SK-N-SH (cell line): Measurements from ENCODE around the gene CHRNB2. TPM values are rescaled to one million over a fixed set of nuclear protein-coding genes. Genes with fewer than 3 reads are reported as not detected.

Experiments
- CTCF ChIA-PET: fragments of 300-600, 350-600 bp; formaldehyde crosslinking; extraction: SDS; loops from one replicate; lab custom pipeline; 2021; lab: Yijun Ruan, JAX
- POLR2A ChIA-PET: fragments of 350-600 bp; sonication (Branson Sonifier 250); formaldehyde crosslinking; extraction: SDS; loops from one replicate; lab custom pipeline; 2020; ENCODE audit warnings: antibody characterized with exemption, inconsistent platforms; lab: Yijun Ruan, JAX
- DNase-seq: peaks from one replicate; pipeline ENCODE4 v3.0.0; 2012
- H2AFZ ChIP-seq: fragments of 200-600 bp; sonication (generic); 2 replicates; pipeline ENCODE4 v1.8.1; 2016; ENCODE audit warnings: antibody characterized with exemption, mild to moderate bottlenecking, low read depth
- H3F3A ChIP-seq: fragments of 200-600 bp; sonication (generic); replicated peaks from 2 replicates; pipeline ENCODE3; 2016; ENCODE audit warnings: antibody characterized with exemption, mild to moderate bottlenecking; ENCODE audit not compliant: insufficient read depth
- H3K27ac ChIP-seq, 2 experiments: fragments of 200-500 bp in 1 of 2; fragments of 200-600 bp in 1 of 2; sonication (Bioruptor generic) in 1 of 2; sonication (generic), shearing (Covaris generic) in 1 of 2; 2 replicates each; pipeline versions ENCODE4 v1.5.1 to v1.6.1; 2014 to 2016; ENCODE audit warnings: low read depth in 2 of 2, inconsistent platforms in 1 of 2, low read length in 1 of 2, mild to moderate bottlenecking in 1 of 2, mixed read lengths in 1 of 2
- H3K27me3 ChIP-seq: fragments of 200-600 bp; sonication (generic), shearing (Covaris generic); 2 replicates; pipeline ENCODE4 v1.6.1; 2016; ENCODE audit warnings: mixed run types; ENCODE audit not compliant: insufficient read depth
- H3K36me3 ChIP-seq, 2 experiments: fragments of 200-500 bp in 1 of 2; fragments of 200-600 bp in 1 of 2; sonication (Bioruptor generic) in 1 of 2; sonication (generic) in 1 of 2; replicated peaks in 1 of 2; 2 replicates each; pipeline versions ENCODE3 to v1.5.1; 2014 to 2016; ENCODE audit warnings: low read length in 1 of 2, mild to moderate bottlenecking in 1 of 2; ENCODE audit not compliant: insufficient read depth in 2 of 2, control insufficient read depth in 1 of 2
- H3K4me1 ChIP-seq, 2 experiments: fragments of 200-500 bp in 1 of 2; fragments of 200-600 bp in 1 of 2; sonication (Bioruptor generic) in 1 of 2; sonication (generic), shearing (Covaris generic) in 1 of 2; 2 replicates each; pipeline versions ENCODE4 v1.5.1 to v1.6.1; 2014 to 2016; ENCODE audit warnings: low read depth in 1 of 2, low read length in 1 of 2, mixed run types in 1 of 2; ENCODE audit not compliant: insufficient read depth in 2 of 2, control insufficient read depth in 1 of 2
- H3K4me2 ChIP-seq: fragments of 200-600 bp; sonication (generic), shearing (Covaris generic); 2 replicates; pipeline ENCODE4 v1.6.1; 2017; ENCODE audit warnings: mixed run types
- H3K4me3 ChIP-seq, 2 experiments: fragments of 200-500 bp in 1 of 2; fragments of 200-600 bp in 1 of 2; sonication (Bioruptor generic) in 1 of 2; sonication (generic), shearing (Covaris generic) in 1 of 2; 2 replicates each; pipeline versions ENCODE4 v1.5.1 to v1.8.1; 2014 to 2016; ENCODE audit warnings: low read depth in 2 of 2, inconsistent platforms in 1 of 2, low read length in 1 of 2, mild to moderate bottlenecking in 1 of 2, mixed read lengths in 1 of 2, moderate library complexity in 1 of 2
- H3K79me2 ChIP-seq: fragments of 200-600 bp; sonication (generic); 2 replicates; pipeline ENCODE4 v1.8.1; 2017; ENCODE audit warnings: mild to moderate bottlenecking; ENCODE audit not compliant: insufficient read depth
- H3K9ac ChIP-seq: fragments of 200-600 bp; sonication (generic); 2 replicates; pipeline ENCODE4 v1.6.1; 2017; ENCODE audit warnings: mixed run types
- H3K9me2 ChIP-seq: fragments of 200-600 bp; sonication (generic); 2 replicates; pipeline ENCODE4 v1.6.1; 2017; ENCODE audit warnings: mixed run types
- H3K9me3 ChIP-seq: fragments of 200-600 bp; sonication (generic); 2 replicates; pipeline ENCODE4 v1.6.1; 2017; ENCODE audit warnings: mixed run types, mild to moderate bottlenecking, moderate library complexity
- H4K20me1 ChIP-seq: fragments of 200-600 bp; sonication (generic); 2 replicates; pipeline ENCODE4 v1.6.1; 2017; ENCODE audit warnings: mild to moderate bottlenecking, mixed run types; ENCODE audit not compliant: insufficient read depth
- CTCF ChIP-seq: fragments of 200-600 bp; sonication (generic); IDR thresholded peaks from 2 replicates; pipeline ENCODE4 v1.6.1; 2017; ENCODE audit warnings: antibody characterized with exemption, mild to moderate bottlenecking, moderate library complexity
- EP300 ChIP-seq, 2 experiments: IDR thresholded peaks; 2 replicates each; pipeline versions ENCODE4 v1.4.0 to v1.6.1; 2012; ENCODE audit warnings: borderline replicate concordance in 1 of 2, low read depth in 1 of 2, low read length in 1 of 2
- EZH2phosphoT487 ChIP-seq: fragments of 200-600 bp; sonication (generic); IDR thresholded peaks from 2 replicates; pipeline ENCODE4 v1.6.1; 2017; ENCODE audit warnings: low read depth, mixed run types, mild to moderate bottlenecking, antibody characterized with exemption, moderate library complexity, borderline replicate concordance
- FOSL2 ChIP-seq: IDR thresholded peaks from 2 replicates; pipeline ENCODE4 v1.4.0; 2012; ENCODE audit warnings: low read depth, mild to moderate bottlenecking, moderate library complexity, borderline replicate concordance
- GABPA ChIP-seq: IDR thresholded peaks from 2 replicates; pipeline ENCODE4 v1.4.0; 2012; ENCODE audit warnings: low read depth, mild to moderate bottlenecking
- GATA2 ChIP-seq: sonication (generic); formaldehyde crosslinking; IDR thresholded peaks from 2 replicates; pipeline ENCODE4 v1.5.0; 2020; ENCODE audit warnings: mild to moderate bottlenecking, missing genetic modification reagents
- MEF2A ChIP-seq: IDR thresholded peaks from 2 replicates; pipeline ENCODE4 v1.4.0; 2012; ENCODE audit warnings: low read depth, borderline replicate concordance
- MXI1 ChIP-seq: IDR thresholded peaks from 2 replicates; pipeline ENCODE4 v1.6.1; 2012; ENCODE audit warnings: mild to moderate bottlenecking, low read depth, low read length, improper control_type of control experiment
- PBX3 ChIP-seq: IDR thresholded peaks from 2 replicates; pipeline ENCODE4; 2012
- POLR2AphosphoS5 ChIP-seq: IDR thresholded peaks from 2 replicates; pipeline ENCODE4 v1.6.1; 2012; ENCODE audit warnings: low read depth, low read length
- REST ChIP-seq: IDR thresholded peaks from 2 replicates; pipeline ENCODE4 v1.6.1; 2012; ENCODE audit warnings: mild to moderate bottlenecking, low read depth, low read length, moderate library complexity
- RXRA ChIP-seq: IDR thresholded peaks from 2 replicates; pipeline ENCODE4 v1.4.0; 2012; ENCODE audit warnings: low read depth, mild to moderate bottlenecking, borderline replicate concordance
- TAF1 ChIP-seq: IDR thresholded peaks from 2 replicates; pipeline ENCODE4 v1.6.1; 2012; ENCODE audit warnings: low read depth, mild to moderate bottlenecking, low read length, moderate library complexity, borderline replicate concordance
- TCF12 ChIP-seq: IDR thresholded peaks from 2 replicates; pipeline ENCODE4 v1.4.0; 2012
- TEAD4 ChIP-seq: IDR thresholded peaks from 2 replicates; pipeline ENCODE4 v1.4.0; 2012; ENCODE audit warnings: mild to moderate bottlenecking, borderline replicate concordance; ENCODE audit not compliant: insufficient read depth
- YY1 ChIP-seq: IDR thresholded peaks from 2 replicates; pipeline ENCODE4 v1.4.0; 2012; ENCODE audit warnings: low read depth, mild to moderate bottlenecking
- WGBS: methylation state at CpG from one replicate; pipeline ENCODE4 v1.1.6; 2017; ENCODE audit warnings: low lambda C conversion rate; 5-methylcytosine and 5-hydroxymethylcytosine counted together
- polyA plus RNA-seq, 3 experiments: library from polyadenylated mRNA; depleted of rRNA; stranded (reverse); fragments of >200 nt; gene quantifications; 2 replicates each; pipeline ENCODE4 v1.2.3, GENCODE V29; 2012
- TF ChIP-seq, protein P1 (sequence below): fragments of 150-350 bp; IDR thresholded peaks from 2 replicates; pipeline ENCODE4 v1.6.1; 2017; ENCODE audit warnings: antibody characterized with exemption, low read length, low read depth, borderline replicate concordance

Gene CHRNB2
- polyA plus RNA-seq, 1 of the 3 experiments (the other 2 are of a cell fraction): 0.64 TPM

DNA sequence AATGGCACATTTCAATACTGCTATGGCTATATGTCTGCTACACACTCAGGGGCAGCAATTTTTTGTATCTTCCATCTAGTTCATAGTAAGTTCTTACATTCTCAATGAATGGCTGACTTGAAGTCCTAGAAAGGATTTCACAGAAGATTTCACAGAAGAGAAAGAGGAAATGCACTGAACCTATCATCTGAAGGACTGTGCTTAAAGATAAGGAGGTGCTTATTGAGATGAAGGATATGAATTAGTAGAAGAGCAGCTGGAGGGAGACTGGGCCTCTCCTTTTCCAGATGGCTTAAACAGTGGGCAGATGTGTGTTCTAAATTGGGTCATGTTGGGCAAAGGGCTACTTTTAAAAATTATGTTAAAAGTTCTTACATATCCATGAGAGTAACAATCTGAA lies 25.8 kb downstream of the CHRNB2 start:
- TF ChIP-seq EP300 (IDR thresholded peaks at IDR 0.05; ENCODE audit: borderline replicate concordance in 1 of 2, low read depth in 1 of 2, low read length in 1 of 2) (no peak), TAF1 (no peak), FOSL2 (no peak), RXRA (no peak), PBX3 (no peak), GABPA (no peak), CTCF (no peak), TEAD4 (no peak), REST (no peak), MEF2A (no peak), GATA2 (no peak)
- DNase-seq: no peak
- H3K4me2 ChIP-seq: no peak overlapping the region
- peaks cover 88% of the 10 kb centered on the region in 2 experiments for H3K36me3 ChIP-seq
- no peaks in the 10 kb centered on the region for H3K9me2 ChIP-seq
- H3K4me3 ChIP-seq: no peak overlapping the region
- peaks cover 3% of the 10 kb centered on the region for H3F3A ChIP-seq
- POLR2A ChIA-PET: no interaction called here
- peaks cover 32% of the 10 kb centered on the region for H3K79me2 ChIP-seq
- H3K27me3 ChIP-seq: no peaks in the 10 kb centered on the region
- no peak overlapping the region for H3K9ac ChIP-seq
- peaks cover 18% of the 10 kb centered on the region for H4K20me1 ChIP-seq
- CTCF ChIA-PET: no interaction called here
- no peak overlapping the region for H3K27ac ChIP-seq
- H3K4me1 ChIP-seq: no peaks in the 10 kb centered on the region
- no peak overlapping the region for H2AFZ ChIP-seq
- H3K9me3 ChIP-seq: no peaks in the 10 kb centered on the region

DNA sequence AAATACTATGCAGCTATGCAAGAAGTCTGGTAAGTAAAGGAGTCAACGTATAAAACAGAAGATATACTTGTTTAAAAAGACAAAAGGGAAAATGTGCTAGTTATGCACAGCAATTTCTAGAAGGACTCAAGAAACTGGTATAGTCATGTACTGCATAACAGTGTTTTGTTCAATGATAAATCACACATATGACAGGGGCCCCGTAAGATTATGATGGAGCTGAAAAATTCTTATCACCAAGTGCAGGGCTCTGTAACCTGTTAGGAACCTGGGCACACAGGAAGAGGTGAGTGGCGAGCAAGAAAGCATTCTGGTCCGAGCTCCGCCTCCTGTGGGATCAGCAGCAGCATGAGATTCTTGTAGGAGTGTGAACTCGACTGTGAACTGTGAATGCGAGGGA lies 27.2 kb downstream of the CHRNB2 start:
- Histone ChIP-seq H3K4me2 (no peak overlapping the region), H3F3A (peaks cover 3% of the 10 kb centered on the region), H3K9ac (no peak overlapping the region), H3K4me1 (no peaks in the 10 kb centered on the region), H2AFZ (no peak overlapping the region), H3K79me2 (peaks cover 46% of the 10 kb centered on the region), H3K4me3 (no peak overlapping the region), H3K9me2 (no peaks in the 10 kb centered on the region), H3K9me3 (no peaks in the 10 kb centered on the region), H3K36me3 (peaks cover 75 to 84% of the 10 kb centered on the region in 2 experiments), H4K20me1 (peaks cover 32% of the 10 kb centered on the region), H3K27me3 (no peaks in the 10 kb centered on the region), H3K27ac (no peak overlapping the region)
- WGBS: 96% methylated on average over 7 of the region's 7 CpGs
- CTCF ChIA-PET: interaction anchor here (1.0 to 1.1 kb wide), 2 partner anchors 53 to 60 kb away, joined by 3 to 4 read pairs; no protein-coding TSS in a partner anchor
- POLR2A ChIA-PET: no interaction called here
- DNase-seq: no peak
- TF ChIP-seq POLR2AphosphoS5: no peak
- TF ChIP-seq, protein P1, sequence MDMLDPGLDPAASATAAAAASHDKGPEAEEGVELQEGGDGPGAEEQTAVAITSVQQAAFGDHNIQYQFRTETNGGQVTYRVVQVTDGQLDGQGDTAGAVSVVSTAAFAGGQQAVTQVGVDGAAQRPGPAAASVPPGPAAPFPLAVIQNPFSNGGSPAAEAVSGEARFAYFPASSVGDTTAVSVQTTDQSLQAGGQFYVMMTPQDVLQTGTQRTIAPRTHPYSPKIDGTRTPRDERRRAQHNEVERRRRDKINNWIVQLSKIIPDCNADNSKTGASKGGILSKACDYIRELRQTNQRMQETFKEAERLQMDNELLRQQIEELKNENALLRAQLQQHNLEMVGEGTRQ: no peak
- TF ChIP-seq TCF12: no peak
- TF ChIP-seq FOSL2: no peak
- TF ChIP-seq YY1: no peak
- no peak for TF ChIP-seq MXI1
- no peak for TF ChIP-seq RXRA
- no peak for TF ChIP-seq PBX3
- no peak for TF ChIP-seq EZH2phosphoT487
